Liver (tissue), 9 donors: ENCODE measurements around the gene SPDYE4. TPM values are rescaled to one million over a fixed set of nuclear protein-coding genes. Genes with fewer than 3 reads are reported as not detected.

Source experiments
- DNase-seq: peaks from one replicate; pipeline ENCODE4 v3.0.0-alpha.2; 2017; ENCODE audit warnings: low spot score
- H3K27ac ChIP-seq, 2 donors: one replicate each; pipeline ENCODE4 v1.7.0; 2013; ENCODE audit warnings: inconsistent platforms in 2 of 2, low read length in 2 of 2, control low read depth in 1 of 2, low read depth in 1 of 2, mild to moderate bottlenecking in 1 of 2
- H3K27me3 ChIP-seq, 4 donors: one replicate each; pipeline versions ENCODE4 v1.6.1 to v1.7.0; 2013; ENCODE audit warnings: low read length in 3 of 4, inconsistent platforms in 1 of 4, mild to moderate bottlenecking in 1 of 4, moderate library complexity in 1 of 4; ENCODE audit not compliant: control insufficient read depth in 4 of 4, insufficient read depth in 4 of 4
- H3K36me3 ChIP-seq, 4 donors: one replicate each; pipeline versions ENCODE4 v1.6.1 to v1.7.0; 2013; ENCODE audit warnings: low read length in 3 of 4, mild to moderate bottlenecking in 3 of 4, low read depth in 1 of 4, moderate library complexity in 1 of 4; ENCODE audit not compliant: control insufficient read depth in 4 of 4, insufficient read depth in 3 of 4
- H3K4me1 ChIP-seq, 4 donors: one replicate each; pipeline versions ENCODE4 v1.6.1 to v1.7.0; 2013; ENCODE audit warnings: low read length in 3 of 4, mild to moderate bottlenecking in 3 of 4, moderate library complexity in 1 of 4; ENCODE audit not compliant: control insufficient read depth in 4 of 4, insufficient read depth in 4 of 4
- H3K4me3 ChIP-seq, 3 donors: one replicate each; pipeline versions ENCODE4 v1.6.1 to v1.7.0; 2013; ENCODE audit warnings: low read length in 3 of 3, control low read depth in 1 of 3, low read depth in 1 of 3, mild to moderate bottlenecking in 1 of 3
- H3K9ac ChIP-seq, 2 donors: one replicate each; pipeline ENCODE4 v1.7.0; 2013; ENCODE audit warnings: low read length in 2 of 2, mild to moderate bottlenecking in 2 of 2, moderate library complexity in 2 of 2, control low read depth in 1 of 2, low read depth in 1 of 2
- H3K9me3 ChIP-seq, 4 donors: one replicate each; pipeline versions ENCODE4 v1.6.1 to v1.7.0; 2013; ENCODE audit warnings: low read length in 3 of 4; ENCODE audit not compliant: control insufficient read depth in 4 of 4
- EGR1 ChIP-seq, 2 donors: IDR thresholded peaks; 2 replicates each; pipeline ENCODE4 v1.6.1; 2016 to 2018; ENCODE audit warnings: antibody characterized with exemption in 2 of 2, low read depth in 2 of 2
- FOXA1 ChIP-seq: IDR thresholded peaks from 2 replicates; pipeline ENCODE4 v1.6.1; 2016; ENCODE audit warnings: antibody characterized with exemption
- FOXA2 ChIP-seq: IDR thresholded peaks from 2 replicates; pipeline ENCODE4 v1.6.1; 2016; ENCODE audit warnings: antibody characterized with exemption
- GABPA ChIP-seq, 2 donors: IDR thresholded peaks in 1 of 2; conservative IDR thresholded peaks in 1 of 2; 2 replicates each; pipeline ENCODE4 v1.6.1; 2016; ENCODE audit warnings: antibody characterized with exemption in 2 of 2, mild to moderate bottlenecking in 1 of 2, moderate library complexity in 1 of 2
- HNF4A ChIP-seq, 2 donors: conservative IDR thresholded peaks; 2 replicates each; pipeline ENCODE4 v1.6.1; 2016; ENCODE audit warnings: antibody characterized with exemption in 2 of 2, mild to moderate bottlenecking in 2 of 2
- HNF4G ChIP-seq: IDR thresholded peaks from 2 replicates; pipeline ENCODE4 v1.6.1; 2016; ENCODE audit warnings: antibody characterized with exemption
- JUND ChIP-seq, 2 donors: IDR thresholded peaks; 2 replicates each; pipeline ENCODE4 v1.6.1; 2016; ENCODE audit warnings: antibody characterized with exemption in 2 of 2
- NR2F2 ChIP-seq: IDR thresholded peaks from 2 replicates; pipeline ENCODE4 v1.6.1; 2016; ENCODE audit warnings: antibody characterized with exemption
- RAD21 ChIP-seq, 2 donors: IDR thresholded peaks; 2 replicates each; pipeline ENCODE4 v1.6.1; 2016; ENCODE audit warnings: antibody characterized with exemption in 2 of 2, mild to moderate bottlenecking in 2 of 2
- RXRA ChIP-seq, 2 donors: IDR thresholded peaks; 2 replicates each; pipeline ENCODE4 v1.6.1; 2017 to 2018; ENCODE audit warnings: antibody characterized with exemption in 2 of 2, mild to moderate bottlenecking in 1 of 2
- SP1 ChIP-seq: IDR thresholded peaks from 2 replicates; pipeline ENCODE4 v1.6.1; 2018; ENCODE audit warnings: antibody characterized with exemption, mild to moderate bottlenecking
- TAF1 ChIP-seq: conservative IDR thresholded peaks from 2 replicates; pipeline ENCODE4 v1.6.1; 2016; ENCODE audit warnings: antibody characterized with exemption, mild to moderate bottlenecking
- YY1 ChIP-seq: IDR thresholded peaks from 2 replicates; pipeline ENCODE4 v1.6.1; 2016; ENCODE audit warnings: antibody characterized with exemption, mild to moderate bottlenecking
- WGBS: extraction: QIAGEN DNeasy Blood & Tissue Kit; methylation state at CpG from one replicate; pipeline ENCODE4 v1.1.7; 2013; 5-methylcytosine and 5-hydroxymethylcytosine counted together
- polyA plus RNA-seq, 2 donors: library from polyadenylated mRNA; stranded (reverse) in 1 of 2; unstranded in 1 of 2; fragments of 200-250 nt in 1 of 2; fragments of >200 nt in 1 of 2; fragmentation: Nextera tagmentation in 1 of 2; extraction: Ambion mirVana in 1 of 2; gene quantifications; one replicate each; pipeline versions ENCODE4 v1.2.1 to v1.2.3, GENCODE V29; 2013 to 2015
- total RNA-seq, 2 donors: library from RNA; depleted of rRNA; stranded (reverse); fragments of >200 nt; gene quantifications; one replicate each; pipeline ENCODE4 v1.2.3, GENCODE V29; 2014
- TF ChIP-seq, protein P1 (sequence below): IDR thresholded peaks from 2 replicates; pipeline ENCODE4 v1.6.1; 2016; ENCODE audit warnings: antibody characterized with exemption
- TF ChIP-seq, protein P2 (sequence below): IDR thresholded peaks from 2 replicates; pipeline ENCODE4 v1.6.1; 2016; ENCODE audit warnings: antibody characterized with exemption
- TF ChIP-seq, protein P3 (sequence below): IDR thresholded peaks from 2 replicates; pipeline ENCODE4 v1.6.1; 2016; ENCODE audit warnings: antibody characterized with exemption, mild to moderate bottlenecking
- TF ChIP-seq, protein P4 (sequence below): IDR thresholded peaks from 2 replicates; pipeline ENCODE4 v1.6.1; 2016; ENCODE audit warnings: antibody characterized with exemption
- TF ChIP-seq, protein P5 (sequence below): fragments of 150-350 bp; IDR thresholded peaks from 2 replicates; pipeline ENCODE4 v1.5.1; 2017; ENCODE audit warnings: improper control_type of control experiment, low read depth, low read length; ENCODE audit not compliant: missing input control
- donor health status: healthy.
- donor health status: healthy.
- donor health status: healthy.
- donor health status: healthy.
- donor health status: healthy.

The SPDYE4 gene
- total and polyA plus RNA-seq, 4 donors, result not detected

DNA sequence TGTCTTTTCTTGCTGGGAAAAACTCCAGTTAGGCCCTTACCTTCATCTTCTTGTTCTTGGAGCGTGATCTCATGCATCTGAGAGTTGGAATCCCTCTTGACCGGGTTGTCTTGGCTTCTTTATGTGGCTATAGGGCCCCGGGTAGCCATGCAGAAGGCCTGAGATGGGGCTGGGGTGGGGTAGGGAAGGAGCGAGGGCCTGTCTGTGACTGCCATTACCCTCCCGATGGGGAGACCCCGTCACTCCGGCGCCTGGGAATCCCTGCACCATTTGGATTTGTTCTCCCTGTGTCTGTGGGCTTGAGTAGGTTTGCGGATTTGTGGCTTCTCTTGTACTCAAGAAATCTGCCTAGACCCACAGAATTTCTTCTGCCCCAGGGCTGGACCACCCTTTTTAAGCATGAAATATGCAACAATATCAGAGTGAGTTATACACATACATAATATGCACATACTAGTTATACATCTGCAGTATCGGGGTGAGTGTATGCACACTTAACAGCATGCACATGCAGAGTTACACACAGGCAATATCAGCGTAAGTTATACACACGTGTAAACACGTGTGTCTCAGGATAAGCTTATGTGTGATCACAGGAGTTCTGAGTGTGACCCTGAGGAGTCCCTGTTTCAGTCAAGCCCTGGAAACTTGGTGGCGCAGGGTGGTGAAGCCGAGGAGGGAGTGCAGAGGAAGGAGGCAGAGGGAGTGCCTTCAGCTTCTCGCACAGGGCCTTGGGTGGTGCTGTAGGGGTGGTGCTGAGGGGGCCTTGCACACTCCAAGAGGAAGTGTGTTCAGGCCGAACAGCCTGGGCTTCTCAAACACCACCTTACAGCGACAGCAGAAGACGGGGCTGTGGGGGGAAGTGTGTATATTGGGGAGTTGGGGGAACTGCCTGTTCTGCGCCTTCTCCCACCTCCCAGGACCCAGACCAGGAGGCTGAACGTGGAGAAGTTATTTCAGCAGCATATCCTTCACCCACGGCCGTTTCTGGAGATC, 32.2 kb downstream of the SPDYE4 start:
- Histone ChIP-seq H3K9me3 (no peaks in the 10 kb centered on the region), H3K36me3 (no peaks in the 10 kb centered on the region), H3K4me1 (peaks cover 0 to 2% (median under 1%) of the 10 kb centered on the region in 4 donors), H3K9ac (no peak overlapping the region), H3K27me3 (no peaks in the 10 kb centered on the region), H3K4me3 (no peak overlapping the region), H3K27ac (no peak overlapping the region)
- TF ChIP-seq, protein P1, sequence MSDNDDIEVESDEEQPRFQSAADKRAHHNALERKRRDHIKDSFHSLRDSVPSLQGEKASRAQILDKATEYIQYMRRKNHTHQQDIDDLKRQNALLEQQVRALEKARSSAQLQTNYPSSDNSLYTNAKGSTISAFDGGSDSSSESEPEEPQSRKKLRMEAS, result no peak
- TF ChIP-seq, protein P2, sequence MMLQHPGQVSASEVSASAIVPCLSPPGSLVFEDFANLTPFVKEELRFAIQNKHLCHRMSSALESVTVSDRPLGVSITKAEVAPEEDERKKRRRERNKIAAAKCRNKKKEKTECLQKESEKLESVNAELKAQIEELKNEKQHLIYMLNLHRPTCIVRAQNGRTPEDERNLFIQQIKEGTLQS, result no peak
- TF ChIP-seq TAF1 (no peak), SP1 (no peak), HNF4G (no peak), FOXA1 (no peak), YY1 (no peak), HNF4A (conservative IDR thresholded peaks at IDR 0.05) (no peak), RXRA (IDR thresholded peaks at IDR 0.05) (no peak), RAD21 (IDR thresholded peaks at IDR 0.05) (no peak), JUND (IDR thresholded peaks at IDR 0.05) (no peak), EGR1 (IDR thresholded peaks at IDR 0.05; ENCODE audit: low read depth in 2 of 2) (no peak), NR2F2 (no peak), GABPA (IDR thresholded peaks at IDR 0.05 in 1 of 2, conservative IDR thresholded peaks at IDR 0.05 in 1 of 2) (no peak), FOXA2 (no peak)
- TF ChIP-seq, protein P3, sequence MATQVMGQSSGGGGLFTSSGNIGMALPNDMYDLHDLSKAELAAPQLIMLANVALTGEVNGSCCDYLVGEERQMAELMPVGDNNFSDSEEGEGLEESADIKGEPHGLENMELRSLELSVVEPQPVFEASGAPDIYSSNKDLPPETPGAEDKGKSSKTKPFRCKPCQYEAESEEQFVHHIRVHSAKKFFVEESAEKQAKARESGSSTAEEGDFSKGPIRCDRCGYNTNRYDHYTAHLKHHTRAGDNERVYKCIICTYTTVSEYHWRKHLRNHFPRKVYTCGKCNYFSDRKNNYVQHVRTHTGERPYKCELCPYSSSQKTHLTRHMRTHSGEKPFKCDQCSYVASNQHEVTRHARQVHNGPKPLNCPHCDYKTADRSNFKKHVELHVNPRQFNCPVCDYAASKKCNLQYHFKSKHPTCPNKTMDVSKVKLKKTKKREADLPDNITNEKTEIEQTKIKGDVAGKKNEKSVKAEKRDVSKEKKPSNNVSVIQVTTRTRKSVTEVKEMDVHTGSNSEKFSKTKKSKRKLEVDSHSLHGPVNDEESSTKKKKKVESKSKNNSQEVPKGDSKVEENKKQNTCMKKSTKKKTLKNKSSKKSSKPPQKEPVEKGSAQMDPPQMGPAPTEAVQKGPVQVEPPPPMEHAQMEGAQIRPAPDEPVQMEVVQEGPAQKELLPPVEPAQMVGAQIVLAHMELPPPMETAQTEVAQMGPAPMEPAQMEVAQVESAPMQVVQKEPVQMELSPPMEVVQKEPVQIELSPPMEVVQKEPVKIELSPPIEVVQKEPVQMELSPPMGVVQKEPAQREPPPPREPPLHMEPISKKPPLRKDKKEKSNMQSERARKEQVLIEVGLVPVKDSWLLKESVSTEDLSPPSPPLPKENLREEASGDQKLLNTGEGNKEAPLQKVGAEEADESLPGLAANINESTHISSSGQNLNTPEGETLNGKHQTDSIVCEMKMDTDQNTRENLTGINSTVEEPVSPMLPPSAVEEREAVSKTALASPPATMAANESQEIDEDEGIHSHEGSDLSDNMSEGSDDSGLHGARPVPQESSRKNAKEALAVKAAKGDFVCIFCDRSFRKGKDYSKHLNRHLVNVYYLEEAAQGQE, result no peak
- TF ChIP-seq, protein P4, sequence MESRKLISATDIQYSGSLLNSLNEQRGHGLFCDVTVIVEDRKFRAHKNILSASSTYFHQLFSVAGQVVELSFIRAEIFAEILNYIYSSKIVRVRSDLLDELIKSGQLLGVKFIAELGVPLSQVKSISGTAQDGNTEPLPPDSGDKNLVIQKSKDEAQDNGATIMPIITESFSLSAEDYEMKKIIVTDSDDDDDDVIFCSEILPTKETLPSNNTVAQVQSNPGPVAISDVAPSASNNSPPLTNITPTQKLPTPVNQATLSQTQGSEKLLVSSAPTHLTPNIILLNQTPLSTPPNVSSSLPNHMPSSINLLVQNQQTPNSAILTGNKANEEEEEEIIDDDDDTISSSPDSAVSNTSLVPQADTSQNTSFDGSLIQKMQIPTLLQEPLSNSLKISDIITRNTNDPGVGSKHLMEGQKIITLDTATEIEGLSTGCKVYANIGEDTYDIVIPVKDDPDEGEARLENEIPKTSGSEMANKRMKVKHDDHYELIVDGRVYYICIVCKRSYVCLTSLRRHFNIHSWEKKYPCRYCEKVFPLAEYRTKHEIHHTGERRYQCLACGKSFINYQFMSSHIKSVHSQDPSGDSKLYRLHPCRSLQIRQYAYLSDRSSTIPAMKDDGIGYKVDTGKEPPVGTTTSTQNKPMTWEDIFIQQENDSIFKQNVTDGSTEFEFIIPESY, result no peak
- TF ChIP-seq, protein P5, sequence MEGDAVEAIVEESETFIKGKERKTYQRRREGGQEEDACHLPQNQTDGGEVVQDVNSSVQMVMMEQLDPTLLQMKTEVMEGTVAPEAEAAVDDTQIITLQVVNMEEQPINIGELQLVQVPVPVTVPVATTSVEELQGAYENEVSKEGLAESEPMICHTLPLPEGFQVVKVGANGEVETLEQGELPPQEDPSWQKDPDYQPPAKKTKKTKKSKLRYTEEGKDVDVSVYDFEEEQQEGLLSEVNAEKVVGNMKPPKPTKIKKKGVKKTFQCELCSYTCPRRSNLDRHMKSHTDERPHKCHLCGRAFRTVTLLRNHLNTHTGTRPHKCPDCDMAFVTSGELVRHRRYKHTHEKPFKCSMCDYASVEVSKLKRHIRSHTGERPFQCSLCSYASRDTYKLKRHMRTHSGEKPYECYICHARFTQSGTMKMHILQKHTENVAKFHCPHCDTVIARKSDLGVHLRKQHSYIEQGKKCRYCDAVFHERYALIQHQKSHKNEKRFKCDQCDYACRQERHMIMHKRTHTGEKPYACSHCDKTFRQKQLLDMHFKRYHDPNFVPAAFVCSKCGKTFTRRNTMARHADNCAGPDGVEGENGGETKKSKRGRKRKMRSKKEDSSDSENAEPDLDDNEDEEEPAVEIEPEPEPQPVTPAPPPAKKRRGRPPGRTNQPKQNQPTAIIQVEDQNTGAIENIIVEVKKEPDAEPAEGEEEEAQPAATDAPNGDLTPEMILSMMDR, result no peak
- WGBS, result 81% methylated on average over 23 of the region's 23 CpGs
- DNase-seq, result no peak
